Endothelial cell of umbilical vein (primary cell): ENCODE results near the gene FEN1. TPM values are rescaled to one million over a fixed set of nuclear protein-coding genes. Genes with fewer than 3 reads are reported as not detected.

ENCODE experiments used
- BruUV-seq: library from RNA; stranded (reverse); fragments of 400-500 nt; replicated peaks from 2 replicates; lab custom pipeline; 2021; lab: Mats Ljungman, UMichigan
- CTCF ChIA-PET: fragments of 300-600, 350-600 bp; sonication (Branson Sonifier 250); formaldehyde crosslinking; loops from one replicate; lab custom pipeline; 2021; ENCODE audit warnings: antibody characterized with exemption, inconsistent platforms; lab: Charles Lee
- POLR2A ChIA-PET: fragments of 300-600, 350-600 bp; sonication (Branson Sonifier 250); formaldehyde crosslinking; loops from one replicate; lab custom pipeline; 2021; ENCODE audit warnings: antibody characterized with exemption, inconsistent platforms; lab: Charles Lee
- DNase-seq: peaks from one replicate; pipeline ENCODE4 v3.0.0-alpha.2; 2011; ENCODE audit warnings: low read depth, low spot score
- FAIRE-seq: peaks from 2 replicates; lab custom pipeline; 2011; peaks lifted over from hg19 to GRCh38; lab: Jason Lieb, UNC
- H2AFZ ChIP-seq: 2 replicates; pipeline ENCODE4 v1.6.0; 2012; ENCODE audit warnings: low read depth, low read length, control low read depth, inconsistent platforms
- H3K27ac ChIP-seq: 2 replicates; pipeline ENCODE4 v1.5.1; 2011; ENCODE audit warnings: low read depth, mild to moderate bottlenecking, control low read depth, low read length, moderate library complexity; ENCODE audit not compliant: insufficient read depth
- H3K27me3 ChIP-seq, 2 experiments: 2 replicates each; pipeline versions ENCODE4 v1.6.0 to v1.6.1; 2011; ENCODE audit warnings: low read length in 2 of 2, mixed read lengths in 1 of 2; ENCODE audit not compliant: control insufficient read depth in 2 of 2, insufficient read depth in 2 of 2
- H3K36me3 ChIP-seq, 2 experiments: 2 replicates in 1 of 2; 3 replicates in 1 of 2; pipeline ENCODE4 v1.5.1; 2011; ENCODE audit warnings: low read length in 2 of 2, mild to moderate bottlenecking in 1 of 2, moderate library complexity in 1 of 2; ENCODE audit not compliant: control insufficient read depth in 2 of 2, insufficient read depth in 2 of 2; ENCODE audit errors: extremely low read depth in 1 of 2
- H3K4me1 ChIP-seq: 3 replicates; pipeline ENCODE4 v1.5.1; 2011; ENCODE audit warnings: mild to moderate bottlenecking, low read length; ENCODE audit not compliant: control insufficient read depth, insufficient read depth; ENCODE audit errors: extremely low read depth
- H3K4me2 ChIP-seq: 2 replicates; pipeline ENCODE4 v1.6.1; 2011; ENCODE audit warnings: low read length, control low read depth, mixed read lengths; ENCODE audit not compliant: insufficient read depth
- H3K4me3 ChIP-seq, 3 experiments: fragments of 200-600 bp in 1 of 3; sonication (generic), shearing (Covaris generic) in 1 of 3; replicated peaks in 1 of 3; 2 replicates each; pipeline ENCODE4 v1.5.1; 2011 to 2016; ENCODE audit warnings: control low read depth in 3 of 3, low read length in 3 of 3, mild to moderate bottlenecking in 2 of 3, inconsistent platforms in 1 of 3, low read depth in 1 of 3, moderate library complexity in 1 of 3; ENCODE audit not compliant: insufficient read depth in 1 of 3
- H3K79me2 ChIP-seq: 2 replicates; pipeline ENCODE4 v1.6.0; 2012; ENCODE audit warnings: low read length, inconsistent platforms; ENCODE audit not compliant: control insufficient read depth, insufficient read depth
- H3K9ac ChIP-seq: replicated peaks from 2 replicates; pipeline ENCODE3; 2011; ENCODE audit warnings: low read length, control low read depth; ENCODE audit not compliant: insufficient read depth; ENCODE audit errors: extremely low read depth
- H3K9me1 ChIP-seq: replicated peaks from 3 replicates; pipeline ENCODE4 v1.6.0; 2011; ENCODE audit warnings: mild to moderate bottlenecking, low read length; ENCODE audit not compliant: control insufficient read depth, insufficient read depth; ENCODE audit errors: extremely low read depth
- H3K9me3 ChIP-seq: replicated peaks from 2 replicates; pipeline ENCODE4 v1.5.1; 2012; ENCODE audit warnings: low read length, inconsistent platforms; ENCODE audit not compliant: control insufficient read depth, insufficient read depth
- H4K20me1 ChIP-seq: replicated peaks from 2 replicates; pipeline ENCODE3; 2011; ENCODE audit warnings: mild to moderate bottlenecking, low read length; ENCODE audit not compliant: control insufficient read depth, insufficient read depth; ENCODE audit errors: extremely low read depth
- CTCF ChIP-seq, 2 donors: IDR thresholded peaks; 1 replicate in 1 of 2; 2 replicates in 1 of 2; pipeline ENCODE4 v1.5.1; 2011; ENCODE audit warnings: low read length in 2 of 2, mild to moderate bottlenecking in 2 of 2, moderate library complexity in 2 of 2, control low read depth in 1 of 2, inconsistent platforms in 1 of 2, low read depth in 1 of 2; ENCODE audit not compliant: insufficient read depth in 1 of 2; ENCODE audit errors: extremely low read depth in 1 of 2
- EZH2 ChIP-seq: IDR thresholded peaks from 2 replicates; pipeline ENCODE4 v1.6.1; 2012; ENCODE audit warnings: borderline replicate concordance, low read depth, mild to moderate bottlenecking, moderate library complexity, low read length, inconsistent platforms; ENCODE audit not compliant: severe bottlenecking
- FOS ChIP-seq: IDR thresholded peaks from 2 replicates; pipeline ENCODE4 v1.6.1; 2011; ENCODE audit warnings: mild to moderate bottlenecking, low read length, moderate library complexity, borderline replicate concordance; ENCODE audit not compliant: insufficient read depth
- GATA2 ChIP-seq: IDR thresholded peaks from 2 replicates; pipeline ENCODE4 v1.7.0; 2011; ENCODE audit warnings: low read depth, mild to moderate bottlenecking, moderate library complexity, mixed read lengths, low read length; ENCODE audit not compliant: insufficient read length, insufficient read depth
- JUN ChIP-seq: IDR thresholded peaks from 2 replicates; pipeline ENCODE4 v1.6.1; 2011; ENCODE audit warnings: borderline replicate concordance, low read depth; ENCODE audit not compliant: insufficient read length, insufficient read depth
- MYC ChIP-seq: IDR thresholded peaks from one replicate; pipeline ENCODE4 v1.6.1; 2011; ENCODE audit warnings: mild to moderate bottlenecking, low read depth, low read length
- POLR2A ChIP-seq: IDR thresholded peaks from 2 replicates; pipeline ENCODE4 v1.6.1; 2012; ENCODE audit warnings: low read depth, mild to moderate bottlenecking, control low read depth, low read length
- dilution Hi-C: fragments of 300-500 bp; cut with MboI; formaldehyde crosslinking; loops from one replicate; pipeline ENCODE4 v1.15.0; 2019; ENCODE audit warnings: low sequenced_read_pairs; ENCODE audit not compliant: extremely low pct_ligation_motif_present
- intact Hi-C: fragments of 100-400 bp; cut with micrococcal nuclease; formaldehyde crosslinking; loops from one replicate; pipeline ENCODE4 v1.10.0; 2022
- polyA plus RNA-seq, 4 experiments: library from polyadenylated mRNA; depleted of rRNA in 3 of 4; stranded (reverse) in 3 of 4; unstranded in 1 of 4; fragments of >200 nt; gene quantifications; 2 replicates each; pipeline versions ENCODE4 v1.2.1 to v1.2.3, GENCODE V29; 2011 to 2012; ENCODE audit warnings: missing spikeins in 1 of 4
- total RNA-seq: library from RNA; stranded (reverse); gene quantifications from 2 replicates; pipeline ENCODE4 v1.2.3, GENCODE V29; 2021

Gene FEN1
- total and polyA plus RNA-seq, 2 donors (not counting 3 experiments of a cell fraction or from before 2014, with no cell fraction given) = 29.3 to 60.5 TPM

GRCh38 chr11:61838921-61839320 is 46.2 kb downstream of the FEN1 start:
- no peak overlapping the region for H2AFZ ChIP-seq
- no peaks in the 10 kb centered on the region for H3K27me3 ChIP-seq
- H3K36me3 ChIP-seq = peaks cover 38 to 42% of the 10 kb centered on the region in 2 experiments
- FAIRE-seq (no peak), DNase-seq (no peak)
- H3K9me1 ChIP-seq = no peaks in the 10 kb centered on the region
- CTCF ChIA-PET = no interaction called here
- dilution Hi-C loops (no loop called here), intact Hi-C loops (no loop called here)
- no peak overlapping the region for H3K9ac ChIP-seq
- no peak overlapping the region for H3K27ac ChIP-seq
- BruUV-seq = no TSS peak
- H3K4me1 ChIP-seq = peaks cover 20% of the 10 kb centered on the region
- no peaks in the 10 kb centered on the region for H4K20me1 ChIP-seq
- POLR2A ChIA-PET = interaction anchor here (1.0 kb wide), 1 partner anchor 49 kb away, joined by 3 read pairs; no protein-coding TSS in a partner anchor
- peaks cover 60% of the 10 kb centered on the region for H3K79me2 ChIP-seq
- no peak overlapping the region for H3K4me3 ChIP-seq
- H3K9me3 ChIP-seq = no peaks in the 10 kb centered on the region
- H3K4me2 ChIP-seq = no peak overlapping the region
- TF ChIP-seq EZH2 = no peak
- TF ChIP-seq POLR2A = no peak
- no peak for TF ChIP-seq CTCF (IDR thresholded peaks at IDR 0.05; ENCODE audit: extremely low read depth in 1 of 2, insufficient read depth in 1 of 2, low read depth in 1 of 2, low read length in 2 of 2)
- TF ChIP-seq MYC = no peak
- TF ChIP-seq FOS = no peak

GRCh38 chr11:61839742-61840141 is 47.0 kb downstream of the FEN1 start:
- intact Hi-C loops = no loop called here
- H3K9me3 ChIP-seq = no peaks in the 10 kb centered on the region
- POLR2A ChIA-PET = interaction anchor here (1.0 kb wide), 1 partner anchor 50 kb away, joined by 3 read pairs; no protein-coding TSS in a partner anchor

More at GRCh38 chr11:61839742-61840141, 47.0 kb downstream of the FEN1 start:
- DNase-seq (no peak), FAIRE-seq (no peak)
- dilution Hi-C loops = no loop called here
- no peaks in the 10 kb centered on the region for H4K20me1 ChIP-seq
- H3K4me3 ChIP-seq = no peak overlapping the region
- H3K36me3 ChIP-seq = peaks cover 38 to 42% of the 10 kb centered on the region in 2 experiments
- no peak overlapping the region for H3K9ac ChIP-seq
- BruUV-seq = no TSS peak
- no peak overlapping the region for H2AFZ ChIP-seq
- no peaks in the 10 kb centered on the region for H3K27me3 ChIP-seq
- no peak overlapping the region for H3K4me2 ChIP-seq
- TF ChIP-seq POLR2A (no peak), JUN (no peak), EZH2 (no peak), GATA2 (no peak), FOS (no peak), MYC (no peak), CTCF (IDR thresholded peaks at IDR 0.05; ENCODE audit: extremely low read depth in 1 of 2, insufficient read depth in 1 of 2, low read depth in 1 of 2, low read length in 2 of 2) (no peak)
- H3K79me2 ChIP-seq = peaks cover 58% of the 10 kb centered on the region
- CTCF ChIA-PET = interaction anchor here (1.2 to 3.2 kb wide), 2 partner anchors 10 to 42 kb away, joined by 3 to 11 read pairs; no protein-coding TSS in a partner anchor
- peaks cover 12% of the 10 kb centered on the region for H3K4me1 ChIP-seq
- H3K9me1 ChIP-seq = no peaks in the 10 kb centered on the region
- H3K27ac ChIP-seq = no peak overlapping the region
